Raji (cell line): ENCODE measurements around the gene WDR70.

Experiments used
- POLR2A ChIP-seq: IDR thresholded peaks from 2 replicates; pipeline ENCODE4 v1.6.1; 2011; ENCODE audit warnings: low read depth, low read length, control low read depth; ENCODE audit not compliant: insufficient read depth

Gene WDR70

DNA sequence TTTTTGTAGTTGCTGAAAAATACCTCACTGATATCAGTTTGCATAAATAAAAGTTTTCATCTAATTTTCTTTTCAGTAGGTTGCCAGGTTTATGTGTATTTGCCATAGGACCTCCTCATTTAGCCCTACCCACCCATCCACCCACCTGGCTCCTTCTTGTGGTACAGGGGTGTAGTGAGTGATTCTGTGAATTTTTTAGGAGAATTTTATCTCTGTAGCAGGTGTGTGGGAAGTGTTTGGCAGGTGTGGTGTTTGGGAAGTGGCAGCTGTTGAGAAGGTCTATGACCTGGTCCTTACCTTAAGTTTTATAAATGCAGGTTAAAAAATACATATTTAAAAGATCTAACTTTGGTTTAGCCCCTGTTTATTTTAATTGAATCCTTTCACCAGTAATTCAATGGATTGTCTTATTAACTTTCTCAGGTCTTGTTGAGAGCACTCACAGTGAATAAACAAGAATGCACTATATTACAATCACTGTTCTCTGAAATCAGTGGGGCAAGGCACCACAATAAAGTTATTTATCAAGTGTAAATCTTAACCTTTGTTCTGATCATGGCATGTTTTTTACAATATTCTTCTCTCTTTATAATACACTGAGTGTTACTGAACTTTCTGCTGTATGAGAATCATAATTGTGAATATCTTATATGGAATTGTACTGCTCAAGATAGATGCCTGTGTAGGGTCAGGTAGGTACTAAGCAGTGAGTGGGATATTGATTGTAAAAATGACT is 189.1 kb downstream of the WDR70 start:
- no peak for TF ChIP-seq POLR2A

DNA sequence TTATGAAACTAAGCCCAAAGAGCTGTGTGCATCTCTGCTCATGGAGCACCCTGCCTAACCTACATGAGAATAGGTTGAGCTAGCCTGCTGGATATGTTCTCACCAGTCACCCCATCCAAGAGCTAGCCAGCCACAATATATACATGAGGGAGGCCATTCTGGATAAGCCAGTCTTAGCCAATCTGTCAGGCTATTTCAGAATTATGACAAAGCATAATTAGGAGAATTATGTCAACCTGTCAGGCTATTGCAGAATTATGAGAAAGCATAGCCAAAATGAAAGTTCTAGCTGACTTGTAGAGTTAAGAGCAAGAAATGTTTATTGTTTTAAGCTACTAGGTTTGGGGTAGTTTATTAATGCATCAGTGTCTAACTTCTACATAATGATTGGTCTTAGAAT is 189.8 kb downstream of the WDR70 start:
- TF ChIP-seq POLR2A: no peak

DNA sequence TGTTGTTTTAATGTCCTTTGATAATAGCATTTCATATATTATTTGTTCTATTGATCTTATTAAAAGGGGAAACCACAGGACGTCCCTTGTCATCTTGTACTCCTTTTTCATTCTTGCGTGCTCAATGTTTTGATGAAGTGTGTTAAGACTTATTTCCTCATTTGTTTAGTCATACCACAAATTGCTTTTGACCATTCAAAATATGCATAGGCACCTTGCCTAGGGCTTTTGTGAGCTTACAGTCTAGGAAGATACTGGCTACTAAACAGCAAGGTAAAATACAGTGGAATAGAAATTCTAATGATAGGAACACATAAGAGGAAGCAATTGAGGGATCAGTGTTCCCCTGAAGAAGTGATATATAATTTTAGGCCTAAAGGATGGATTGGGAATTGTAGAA is 190.3 kb downstream of the WDR70 start:
- TF ChIP-seq POLR2A: no peak

DNA sequence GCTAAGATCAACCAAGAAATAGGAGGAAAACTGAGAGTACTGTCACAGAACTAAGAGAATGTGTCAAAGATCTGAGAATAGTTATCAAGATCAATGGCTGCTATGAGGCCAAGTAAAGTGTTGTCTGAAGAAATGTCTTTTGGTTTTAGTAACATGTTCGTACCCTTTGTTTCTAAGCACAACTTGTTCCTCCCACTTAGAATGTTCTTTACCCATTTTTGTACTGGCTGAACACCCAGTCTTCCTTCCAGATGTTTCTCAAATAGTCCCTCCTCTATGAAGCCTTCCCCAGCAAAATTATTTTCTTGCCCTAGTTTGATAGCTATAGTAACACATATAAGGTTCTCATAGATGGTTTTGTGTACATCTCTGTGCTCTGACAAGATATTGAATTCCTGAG is 191.5 kb downstream of the WDR70 start:
- TF ChIP-seq POLR2A: no peak

DNA sequence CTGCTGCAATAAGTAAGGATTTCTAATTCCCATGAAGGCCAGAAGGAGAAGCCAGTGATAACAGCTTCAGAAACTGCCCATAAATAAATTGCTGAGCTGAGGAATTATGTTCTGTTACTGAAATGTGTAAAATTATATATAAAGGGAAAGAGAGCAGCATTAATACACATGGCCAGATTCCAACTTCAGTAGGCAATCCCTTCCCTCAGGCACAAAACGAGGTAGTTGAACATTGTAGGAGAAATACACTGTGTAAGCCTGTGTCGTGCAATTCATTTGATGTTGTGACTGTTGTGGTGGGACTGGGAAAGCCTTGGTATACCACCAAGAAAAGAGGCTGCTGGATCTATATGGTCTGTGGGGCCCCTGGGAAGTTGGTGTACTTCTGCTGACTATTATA is 192.9 kb downstream of the WDR70 start:
- no peak for TF ChIP-seq POLR2A

DNA sequence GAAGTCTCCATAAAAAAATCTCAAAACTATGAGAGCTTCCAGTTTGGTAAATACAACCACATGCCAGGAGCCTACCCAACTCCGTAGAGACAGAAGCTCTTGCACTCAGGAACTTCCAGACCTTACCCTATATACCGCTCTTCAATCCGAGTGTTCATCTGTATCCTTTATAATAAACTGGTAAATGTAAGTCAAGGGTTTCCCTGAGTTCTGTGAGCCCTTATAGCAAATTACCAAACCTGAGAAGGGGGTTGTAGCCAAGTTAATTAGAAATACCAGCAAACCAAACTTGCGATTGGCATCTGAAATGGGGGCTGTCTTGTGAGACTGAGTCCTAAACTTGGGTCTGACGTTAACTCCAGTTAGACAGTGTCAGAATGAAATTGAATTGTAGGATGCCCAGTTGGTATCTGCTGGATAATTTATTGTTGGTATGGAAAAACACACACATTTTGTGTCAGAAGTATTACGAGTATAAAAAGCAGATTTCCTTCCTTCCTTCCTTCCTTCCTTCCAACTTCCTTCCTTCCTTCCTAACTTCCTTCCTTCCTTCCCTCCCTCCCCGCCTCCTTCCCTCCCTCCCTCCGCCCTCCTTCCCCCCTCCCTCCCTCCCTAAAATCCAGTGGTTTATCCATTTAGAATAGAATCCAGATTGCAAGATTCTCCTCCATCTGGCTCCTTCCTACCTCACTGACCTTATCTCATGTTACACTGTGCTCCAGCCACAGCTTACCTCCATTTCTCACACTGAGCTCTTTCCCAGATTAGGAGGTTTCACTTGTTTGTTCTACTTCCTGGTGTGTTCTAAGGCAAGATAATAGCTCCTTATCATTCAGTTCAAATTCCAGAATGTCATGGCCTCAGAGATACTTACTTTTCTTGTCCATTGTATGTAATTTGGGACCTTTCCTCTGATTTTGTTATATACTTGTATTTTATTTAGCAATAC is 196.7 kb downstream of the WDR70 start:
- no peak for TF ChIP-seq POLR2A

DNA sequence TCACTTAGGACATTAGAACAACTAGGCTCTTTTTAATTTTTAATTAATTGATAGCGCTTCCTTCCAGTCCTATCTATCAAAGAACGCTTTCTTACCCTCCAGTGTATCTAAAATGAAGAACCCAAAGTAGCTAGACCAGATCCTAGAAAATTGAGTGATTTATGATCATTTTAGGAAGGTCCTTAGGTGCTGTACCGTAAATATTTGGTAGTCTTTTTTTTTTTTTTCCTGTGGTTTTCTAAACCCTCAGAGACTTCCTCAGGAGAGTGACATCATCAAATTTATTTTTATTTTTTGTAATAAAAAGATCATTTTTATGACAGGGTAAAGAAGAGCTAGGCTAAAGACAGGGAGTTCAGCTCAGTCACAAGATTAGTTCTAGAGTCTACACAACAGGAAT is 197.4 kb downstream of the WDR70 start:
- no peak for TF ChIP-seq POLR2A

DNA sequence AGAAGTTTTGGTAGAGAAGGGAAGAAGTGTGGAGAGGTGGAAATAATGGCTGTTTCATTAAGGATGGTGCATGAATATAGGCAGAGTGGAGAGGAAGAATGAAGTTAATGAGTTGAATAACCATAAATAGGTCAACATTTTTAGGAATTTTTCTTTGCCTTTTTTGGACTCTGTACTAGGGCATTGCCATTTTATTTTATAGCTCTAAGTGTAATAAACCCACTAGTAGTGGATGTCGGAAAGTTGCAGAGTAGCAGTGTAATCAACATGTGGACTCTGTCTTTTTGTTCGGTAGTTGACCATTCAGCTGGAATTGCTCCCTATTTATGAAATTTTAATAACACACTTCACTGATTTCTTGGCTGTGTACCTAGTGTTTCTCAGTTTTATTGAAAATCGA is 199.1 kb downstream of the WDR70 start:
- TF ChIP-seq POLR2A: no peak

DNA sequence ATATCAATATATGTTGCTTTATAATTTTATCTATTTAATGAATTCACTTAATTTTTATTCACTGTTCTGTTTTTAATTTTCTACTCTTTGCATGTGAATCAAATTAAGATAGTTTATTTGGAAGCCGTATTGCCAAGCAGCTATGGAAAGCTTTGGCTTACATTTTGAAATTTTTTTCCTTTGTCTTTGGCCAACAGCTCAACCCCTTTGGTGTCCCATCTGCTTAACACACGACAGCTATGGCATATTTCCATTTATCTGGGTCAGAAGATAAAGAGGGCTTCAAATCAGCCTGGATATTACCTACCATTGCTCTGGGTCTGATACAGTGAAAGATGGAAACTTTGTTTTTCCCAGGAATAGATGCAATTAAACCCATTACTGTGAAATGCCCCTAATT is 201.0 kb downstream of the WDR70 start:
- no peak for TF ChIP-seq POLR2A

DNA sequence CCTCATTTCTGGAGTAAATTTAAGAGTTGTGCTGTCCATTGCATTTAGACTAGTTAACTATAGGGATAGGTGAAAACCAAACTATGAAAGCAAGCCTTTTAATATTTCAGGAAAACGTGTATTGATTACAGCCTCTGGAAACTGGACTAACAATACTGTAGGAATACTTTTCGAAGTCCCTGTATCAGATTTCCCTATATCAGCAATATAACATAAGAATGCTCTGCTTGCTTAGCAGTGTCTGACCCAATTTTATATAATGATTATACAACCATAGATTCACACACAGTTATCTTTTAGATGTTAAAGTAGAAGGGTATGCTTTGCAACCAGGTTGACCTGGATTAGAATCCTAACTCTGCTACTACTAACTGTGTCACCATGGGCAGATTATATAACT is 203.1 kb downstream of the WDR70 start:
- TF ChIP-seq POLR2A: no peak

DNA sequence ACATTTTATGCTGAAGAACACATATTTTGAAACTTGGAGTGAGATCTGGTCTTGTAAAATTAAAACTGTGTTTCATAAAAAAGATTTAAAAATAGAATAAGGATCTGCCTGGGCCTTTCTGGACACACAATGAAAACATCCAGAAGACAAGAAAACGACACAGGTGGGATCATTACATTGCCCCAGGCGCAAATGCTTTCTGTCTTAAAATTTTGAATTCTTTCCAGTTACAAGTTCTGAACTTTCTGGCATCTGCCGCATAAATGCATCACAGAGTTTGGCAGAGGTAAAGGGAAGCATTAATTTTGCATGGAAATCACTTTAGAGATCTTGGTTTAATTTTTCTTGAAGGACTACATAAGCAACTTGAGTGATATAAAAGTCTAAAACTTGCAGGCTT is 219.6 kb downstream of the WDR70 start:
- no peak for TF ChIP-seq POLR2A

DNA sequence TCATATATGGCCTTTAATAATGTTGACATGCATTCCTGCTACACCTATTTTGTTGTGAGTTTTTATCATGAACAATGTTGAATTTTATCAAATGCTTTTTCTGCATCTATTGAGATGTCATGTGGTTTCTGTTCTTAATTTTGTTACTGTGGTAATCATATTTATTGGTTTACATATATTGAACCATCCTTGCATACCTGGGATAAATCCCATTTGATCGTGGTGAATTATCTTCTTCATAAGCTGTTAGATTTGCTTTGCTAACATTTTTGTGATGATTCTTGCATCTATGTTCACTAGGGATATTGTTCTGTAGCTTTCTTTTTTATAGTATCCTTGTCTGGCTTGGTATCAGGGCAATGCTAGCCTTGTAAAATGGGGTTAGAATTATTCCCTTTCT is 222.0 kb downstream of the WDR70 start:
- TF ChIP-seq POLR2A: no peak

DNA sequence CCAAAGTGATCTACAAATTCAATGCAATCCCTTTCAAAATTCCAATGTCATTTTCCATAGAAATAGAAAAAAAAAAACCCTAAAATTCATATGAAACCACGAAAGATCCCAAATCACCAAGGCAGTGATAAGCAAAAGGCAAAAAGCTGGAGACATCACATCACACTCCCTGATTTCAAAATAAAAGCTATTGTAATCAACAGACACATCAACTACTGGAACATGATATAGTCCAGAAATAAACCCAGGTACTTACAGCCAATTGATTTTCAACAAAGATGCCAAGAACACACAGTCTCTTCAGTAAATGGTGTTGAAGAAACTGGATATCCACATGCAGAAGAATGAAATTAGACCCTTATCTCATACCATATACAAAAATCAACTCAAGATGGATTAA is 224.0 kb downstream of the WDR70 start:
- TF ChIP-seq POLR2A: no peak

DNA sequence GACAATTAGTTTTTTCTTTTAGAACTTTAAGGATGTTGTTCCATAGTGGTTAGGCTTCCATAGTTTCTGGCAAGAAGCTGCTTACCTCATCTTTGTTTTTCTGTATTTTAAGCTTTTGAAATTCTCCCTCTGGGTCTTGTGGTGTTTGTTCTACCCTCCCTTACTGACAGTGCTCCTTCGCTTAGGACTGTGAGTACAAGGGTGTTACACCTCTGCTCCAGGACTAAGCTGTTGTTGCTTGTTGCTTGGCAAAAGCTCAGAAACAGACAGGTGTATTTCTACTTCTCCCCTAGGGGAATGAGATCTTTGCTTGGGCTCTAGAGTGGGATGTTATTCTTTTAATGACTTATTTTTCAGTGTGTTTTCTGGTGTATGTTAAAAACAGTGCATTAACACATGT is 225.2 kb downstream of the WDR70 start:
- TF ChIP-seq POLR2A: no peak

DNA sequence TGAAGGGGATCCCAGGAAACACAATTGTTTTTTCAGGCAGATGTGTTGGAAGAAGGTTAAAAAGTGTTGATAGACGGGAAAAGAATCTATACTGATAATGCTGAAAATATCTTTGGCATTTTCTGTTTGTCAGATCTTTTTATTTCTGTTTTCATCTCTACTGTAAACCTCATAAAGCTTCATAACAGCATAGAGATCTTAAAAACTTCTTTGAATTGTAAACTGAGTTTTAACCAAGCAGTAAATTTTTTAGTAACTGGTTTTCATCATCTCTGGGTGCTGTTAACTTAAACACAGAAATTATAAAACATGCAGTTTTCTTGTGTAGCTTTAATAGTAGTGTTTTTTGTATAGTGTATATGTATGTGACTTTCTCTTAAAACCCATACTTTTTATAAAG is 227.0 kb downstream of the WDR70 start:
- no peak for TF ChIP-seq POLR2A

DNA sequence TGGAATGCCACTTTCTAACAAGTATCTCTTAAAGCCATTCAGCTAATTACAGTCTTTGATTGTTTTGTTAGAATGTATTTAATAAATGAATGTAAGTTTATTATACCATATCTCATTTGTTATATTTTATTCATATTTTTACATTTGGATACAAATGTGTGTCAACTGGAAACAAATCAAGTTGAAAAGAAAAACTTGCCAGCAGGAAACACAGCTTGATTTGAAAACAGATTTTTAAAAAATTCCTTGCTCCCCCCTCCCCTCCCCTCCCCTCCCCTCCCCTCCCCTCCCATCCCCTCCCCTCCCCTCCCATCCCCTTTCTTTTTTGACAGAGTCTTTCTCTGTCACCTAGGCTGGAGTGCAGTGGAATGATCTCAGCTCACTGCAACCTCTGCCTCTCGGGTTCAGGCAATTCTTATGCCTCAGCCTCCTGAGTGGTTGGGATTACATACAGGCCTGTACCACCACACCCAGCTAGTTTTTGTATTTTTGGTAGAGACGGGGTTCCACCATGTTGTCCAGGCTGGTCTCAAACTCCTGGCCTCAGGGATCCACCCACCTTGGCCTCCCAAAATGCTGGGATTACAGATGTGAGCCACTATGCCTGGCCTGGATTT is 227.6 kb downstream of the WDR70 start:
- no peak for TF ChIP-seq POLR2A
